Measurements from ENCODE around the gene PCGF2. TPM values are rescaled to one million over a fixed set of nuclear protein-coding genes. Genes with fewer than 3 reads are reported as not detected.

The PCGF2 gene
- total RNA-seq, 1 experiment from 2014 or later = 95.1 TPM

DNA sequence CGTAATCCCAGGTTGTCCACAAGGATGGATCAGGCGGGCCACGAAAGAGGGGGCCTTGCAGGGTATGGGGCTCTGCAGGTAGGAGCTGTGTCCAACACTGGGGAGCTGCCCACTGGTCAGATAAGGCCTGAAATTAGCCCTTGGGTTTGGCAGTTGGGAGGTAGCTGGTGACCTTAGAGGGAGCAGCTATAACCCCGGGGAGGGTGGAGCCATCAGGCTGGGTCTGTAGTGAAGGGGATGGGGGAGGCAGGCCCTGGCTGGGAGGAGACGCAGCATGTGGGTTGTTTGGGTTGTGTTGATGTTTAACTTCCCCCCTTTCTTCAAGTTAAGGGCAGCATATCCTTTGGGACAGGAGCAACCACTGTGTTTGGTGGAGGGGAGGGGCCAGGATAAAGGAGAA is 37.2 kb downstream of the PCGF2 start:
- ChIA-PET CTCF (interaction anchor here (0.6 to 1.5 kb wide), 7 partner anchors 16 to 38 kb away, joined by 3 to 8 read pairs (median 3); partner anchors contain the start of gene EPOP), POLR2A (no interaction called here)
- TF ChIP-seq, protein P1, sequence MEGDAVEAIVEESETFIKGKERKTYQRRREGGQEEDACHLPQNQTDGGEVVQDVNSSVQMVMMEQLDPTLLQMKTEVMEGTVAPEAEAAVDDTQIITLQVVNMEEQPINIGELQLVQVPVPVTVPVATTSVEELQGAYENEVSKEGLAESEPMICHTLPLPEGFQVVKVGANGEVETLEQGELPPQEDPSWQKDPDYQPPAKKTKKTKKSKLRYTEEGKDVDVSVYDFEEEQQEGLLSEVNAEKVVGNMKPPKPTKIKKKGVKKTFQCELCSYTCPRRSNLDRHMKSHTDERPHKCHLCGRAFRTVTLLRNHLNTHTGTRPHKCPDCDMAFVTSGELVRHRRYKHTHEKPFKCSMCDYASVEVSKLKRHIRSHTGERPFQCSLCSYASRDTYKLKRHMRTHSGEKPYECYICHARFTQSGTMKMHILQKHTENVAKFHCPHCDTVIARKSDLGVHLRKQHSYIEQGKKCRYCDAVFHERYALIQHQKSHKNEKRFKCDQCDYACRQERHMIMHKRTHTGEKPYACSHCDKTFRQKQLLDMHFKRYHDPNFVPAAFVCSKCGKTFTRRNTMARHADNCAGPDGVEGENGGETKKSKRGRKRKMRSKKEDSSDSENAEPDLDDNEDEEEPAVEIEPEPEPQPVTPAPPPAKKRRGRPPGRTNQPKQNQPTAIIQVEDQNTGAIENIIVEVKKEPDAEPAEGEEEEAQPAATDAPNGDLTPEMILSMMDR (IDR thresholded peaks at IDR 0.05; ENCODE audit: insufficient read depth in 1 of 2, low read depth in 1 of 2, low read length in 1 of 2, severe bottlenecking in 1 of 2, unreplicated experiment in 1 of 2) = no peak
- peaks cover 27% of the 10 kb centered on the region for H3K4me1 Mint-ChIP-seq (ENCODE audit: low read depth, unreplicated experiment)
- Histone ChIP-seq H3K36me3 (ENCODE audit: control insufficient read depth, insufficient read depth, low read length) (peaks cover 4% of the 10 kb centered on the region), H3K9me3 (no peaks in the 10 kb centered on the region), H3K27me3 (replicated peaks; ENCODE audit: control insufficient read depth, insufficient read depth, low read length) (no peaks in the 10 kb centered on the region), H3K4me3 (ENCODE audit: low read depth, low read length) (no peak overlapping the region), H3K4me1 (no peaks in the 10 kb centered on the region; the same call in 1 of the 2 replicates)
- peak in 1 of 2 experiments; percentile 61 for DNase-seq
- no TSS peak for BruUV-seq (replicated peaks)
- intact Hi-C loops (cut with micrococcal nuclease; ENCODE audit: unreplicated experiment) = no loop called here
- H3K36me3 Mint-ChIP-seq (ENCODE audit: insufficient read depth, unreplicated experiment) = peaks cover 24% of the 10 kb centered on the region
- H3K27ac Mint-ChIP-seq (ENCODE audit: unreplicated experiment) = peak overlapping the region; percentile 20
- H3K4me3 Mint-ChIP-seq (ENCODE audit: unreplicated experiment) = no peak overlapping the region
- H3K27me3 Mint-ChIP-seq (ENCODE audit: insufficient read depth, unreplicated experiment) = no peaks in the 10 kb centered on the region
- no peaks in the 10 kb centered on the region for H3K9me3 Mint-ChIP-seq (ENCODE audit: unreplicated experiment)

DNA sequence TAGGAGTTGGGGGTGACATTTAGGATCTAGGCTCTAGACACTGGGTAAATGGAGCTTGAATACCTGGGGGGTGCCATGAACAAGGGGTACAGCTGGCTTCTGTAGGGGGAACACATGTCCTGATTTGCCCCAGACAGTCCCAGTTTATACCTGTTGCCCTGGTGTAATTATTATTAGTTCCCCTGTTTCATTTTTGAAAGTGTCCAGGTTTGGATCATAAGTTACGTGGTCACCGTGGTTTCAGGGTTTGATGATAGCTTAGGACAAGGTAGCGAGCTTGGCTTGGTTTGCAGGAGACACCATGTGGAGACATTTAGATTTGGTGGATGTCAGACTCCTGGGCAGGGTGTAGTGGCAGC is 37.6 kb downstream of the PCGF2 start:
- peaks cover 28% of the 10 kb centered on the region for H3K36me3 Mint-ChIP-seq (ENCODE audit: insufficient read depth, unreplicated experiment)
- Histone ChIP-seq H3K4me1 (no peaks in the 10 kb centered on the region; the same call in 1 of the 2 replicates), H3K27me3 (replicated peaks; ENCODE audit: control insufficient read depth, insufficient read depth, low read length) (no peaks in the 10 kb centered on the region), H3K4me3 (ENCODE audit: low read depth, low read length) (no peak overlapping the region), H3K36me3 (ENCODE audit: control insufficient read depth, insufficient read depth, low read length) (peaks cover 4% of the 10 kb centered on the region), H3K9me3 (no peaks in the 10 kb centered on the region)
- TF ChIP-seq, protein P1 (IDR thresholded peaks at IDR 0.05; ENCODE audit: insufficient read depth in 1 of 2, low read depth in 1 of 2, low read length in 1 of 2, severe bottlenecking in 1 of 2, unreplicated experiment in 1 of 2) = no peak
- peaks cover 27% of the 10 kb centered on the region for H3K4me1 Mint-ChIP-seq (ENCODE audit: low read depth, unreplicated experiment)
- H3K4me3 Mint-ChIP-seq (ENCODE audit: unreplicated experiment) = no peak overlapping the region
- DNase-seq = no peak
- POLR2A ChIA-PET = no interaction called here
- intact Hi-C loops (cut with micrococcal nuclease; ENCODE audit: unreplicated experiment) = no loop called here
- CTCF ChIA-PET = interaction anchor here (0.6 to 1.5 kb wide), 6 partner anchors 15 to 39 kb away, joined by 3 to 8 read pairs (median 3); partner anchors contain the start of gene EPOP
- H3K9me3 Mint-ChIP-seq (ENCODE audit: unreplicated experiment) = no peaks in the 10 kb centered on the region
- no peaks in the 10 kb centered on the region for H3K27me3 Mint-ChIP-seq (ENCODE audit: insufficient read depth, unreplicated experiment)
- no TSS peak for BruUV-seq (replicated peaks)
- peak overlapping the region; percentile 10 for H3K27ac Mint-ChIP-seq (ENCODE audit: unreplicated experiment)

DNA sequence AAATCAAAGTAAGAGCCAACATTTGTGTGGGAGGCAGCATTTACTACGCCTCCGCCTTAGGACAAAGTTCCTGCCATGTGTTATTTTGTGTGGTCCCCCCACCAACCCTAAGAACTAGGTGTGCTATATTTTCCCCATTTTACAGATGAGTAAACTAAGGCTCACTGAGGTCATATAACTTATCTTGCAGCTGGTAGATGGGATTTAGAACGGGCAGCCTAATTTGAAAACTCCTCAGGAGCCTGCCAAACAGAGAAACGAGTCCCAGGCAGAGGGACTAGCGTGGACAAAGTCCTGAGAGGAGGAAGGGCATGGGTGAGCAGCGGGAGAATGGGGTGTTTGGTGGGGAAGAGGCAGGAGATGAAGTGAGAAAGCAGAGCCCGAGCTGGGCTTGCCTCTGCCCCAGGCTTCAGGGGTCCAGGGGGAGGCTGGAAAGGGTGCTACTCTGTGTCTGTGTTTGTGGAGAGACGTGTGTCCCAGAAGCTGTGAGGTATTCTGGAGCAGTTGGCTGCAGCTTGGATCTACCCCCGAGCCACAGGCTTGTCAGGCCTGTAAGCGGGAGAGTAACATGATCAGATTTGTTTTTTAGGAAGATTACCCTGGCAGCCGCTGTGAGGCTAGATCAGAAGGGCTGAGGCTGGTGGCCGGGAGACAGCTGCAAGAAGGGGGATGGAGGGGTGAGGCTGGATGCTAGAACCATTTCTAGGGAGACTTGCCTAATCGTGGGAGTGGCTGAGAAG is 38.1 kb downstream of the PCGF2 start:
- Mint-ChIP-seq H3K9me3 (ENCODE audit: unreplicated experiment) (no peaks in the 10 kb centered on the region), H3K4me1 (ENCODE audit: low read depth, unreplicated experiment) (peaks cover 27% of the 10 kb centered on the region), H3K27ac (ENCODE audit: unreplicated experiment) (peak overlapping the region; percentile 10), H3K36me3 (ENCODE audit: insufficient read depth, unreplicated experiment) (peaks cover 28% of the 10 kb centered on the region), H3K27me3 (ENCODE audit: insufficient read depth, unreplicated experiment) (no peaks in the 10 kb centered on the region), H3K4me3 (ENCODE audit: unreplicated experiment) (no peak overlapping the region)
- TF ChIP-seq, protein P1 (IDR thresholded peaks at IDR 0.05; ENCODE audit: insufficient read depth in 1 of 2, low read depth in 1 of 2, low read length in 1 of 2, severe bottlenecking in 1 of 2, unreplicated experiment in 1 of 2) = no peak
- H3K9me3 ChIP-seq = no peaks in the 10 kb centered on the region
- no peaks in the 10 kb centered on the region for H3K27me3 ChIP-seq (replicated peaks; ENCODE audit: control insufficient read depth, insufficient read depth, low read length)
- CTCF ChIA-PET = interaction anchor here (0.6 to 1.5 kb wide), 4 partner anchors 15 to 33 kb away, joined by 3 to 8 read pairs (median 4); no protein-coding TSS in a partner anchor
- no peak overlapping the region for H3K4me3 ChIP-seq (ENCODE audit: low read depth, low read length)
- no peaks in the 10 kb centered on the region; the same call in 1 of the 2 replicates for H3K4me1 ChIP-seq
- peaks cover 4% of the 10 kb centered on the region for H3K36me3 ChIP-seq (ENCODE audit: control insufficient read depth, insufficient read depth, low read length)
- intact Hi-C loops (cut with micrococcal nuclease; ENCODE audit: unreplicated experiment) = loop anchor here (10.0 kb wide), 1 partner anchor 995 kb away; no protein-coding TSS in a partner anchor
- POLR2A ChIA-PET = no interaction called here
- no peak for DNase-seq
- no TSS peak for BruUV-seq (replicated peaks)
